Adrenal gland (tissue), 12 donors: ENCODE data around the gene CYP26B1. TPM values are rescaled to one million over a fixed set of nuclear protein-coding genes. Genes with fewer than 3 reads are reported as not detected.

ENCODE experiments used
- DNase-seq, 7 donors: peaks; one replicate each; pipeline ENCODE4 v3.0.0-alpha.2; 2019 to 2020
- H3K27ac ChIP-seq, 5 donors: fragments of 200-600 bp; sonication (generic) in 4 of 5; 1 replicate in 3 of 5; 2 replicates in 2 of 5; pipeline versions ENCODE4 v1.5.1 to v1.8.0; 2016 to 2020; ENCODE audit warnings: mild to moderate bottlenecking in 1 of 5
- H3K27me3 ChIP-seq: fragments of 200-600 bp; 2 replicates; pipeline ENCODE4 v1.8.0; 2021
- H3K36me3 ChIP-seq, 2 donors: fragments of 200-600 bp; replicated peaks in 1 of 2; 1 replicate in 1 of 2; 2 replicates in 1 of 2; pipeline versions ENCODE4 v1.5.1 to v1.8.0; 2018 to 2022
- H3K4me1 ChIP-seq, 2 donors: fragments of 200-600 bp; replicated peaks in 1 of 2; 1 replicate in 1 of 2; 2 replicates in 1 of 2; pipeline versions ENCODE4 v1.5.1 to v1.8.0; 2018 to 2021
- H3K4me3 ChIP-seq, 4 donors: fragments of 200-600 bp; sonication (generic) in 3 of 4; one replicate each; pipeline ENCODE4 v1.5.1; 2016 to 2018
- H3K9me3 ChIP-seq, 3 donors: fragments of 200-600 bp; sonication (generic) in 1 of 3; replicated peaks in 1 of 3; 1 replicate in 2 of 3; 2 replicates in 1 of 3; pipeline versions ENCODE4 v1.5.1 to v1.8.0; 2016 to 2021
- POLR2A ChIP-seq, 2 donors: fragments of 450-650 bp; IDR thresholded peaks; one replicate each; pipeline ENCODE4 v1.6.1; 2017; ENCODE audit warnings: antibody characterized with exemption in 2 of 2, mild to moderate bottlenecking in 2 of 2, moderate library complexity in 1 of 2
- WGBS, 4 donors: extraction: QIAGEN DNeasy Blood & Tissue Kit in 2 of 4; methylation state at CpG; one replicate each; pipeline versions ENCODE4 v1.1.5 to v1.1.7; 2013 to 2017; 5-methylcytosine and 5-hydroxymethylcytosine counted together
- intact Hi-C, 2 donors: fragments of 100-400 bp; cut with DNase I; formaldehyde crosslinking; loops; one replicate each; pipeline versions ENCODE4 v1.14.1 to v1.15.0; 2022 to 2023
- polyA plus RNA-seq, 3 donors: library from polyadenylated mRNA; stranded (reverse); fragments of 200-250 nt in 2 of 3; fragments of 350-450 nt in 1 of 3; fragmentation: Illumina TruSeq in 1 of 3; extraction: RNeasy Lipid Tissue Mini Kit (QIAGEN cat#74804) in 1 of 3; gene quantifications; one replicate each; pipeline ENCODE4 v1.2.3, GENCODE V29; 2013 to 2014
- total RNA-seq, 9 donors: library from RNA; depleted of rRNA in 4 of 9; stranded (reverse); fragments of >200 nt in 4 of 9; fragments of 120-200 nt in 1 of 9; fragmentation: NEBNext Ultra II Directional in 1 of 9; extraction: Animal tissue kit (Norgen Biotek cat#: 25700) in 1 of 9; gene quantifications; one replicate each; pipeline versions ENCODE4 v1.1.0 to v1.2.4, GENCODE V29; 2013 to 2023
- TF ChIP-seq, protein P1 (sequence below), 6 experiments: fragments of 450-650 bp in 4 of 6; fragments of 200-600 bp in 2 of 6; sonication (generic) in 1 of 6; IDR thresholded peaks; 1 replicate in 5 of 6; 2 replicates in 1 of 6; pipeline versions ENCODE4 v1.5.1 to v1.8.0; 2016 to 2021; ENCODE audit warnings: antibody characterized with exemption in 6 of 6, mild to moderate bottlenecking in 2 of 6, moderate library complexity in 1 of 6
- donor health status: healthy with polysubstance abuse.
- donor health status: Bipolar disorder and iron deficiency.
- donor health status: DM: yes; HTN: yes; CAD: no.
- donor health status: DM: no; HTN: no; CAD: no.
- donor health status: DM: no; HTN: no; CAD: no.
- donor health status: DM: yes; HTN: yes; CAD: no.

CYP26B1 gene
- total and polyA plus RNA-seq, 12 donors: 0.53 to 30.3 (median 10.7) TPM

DNA sequence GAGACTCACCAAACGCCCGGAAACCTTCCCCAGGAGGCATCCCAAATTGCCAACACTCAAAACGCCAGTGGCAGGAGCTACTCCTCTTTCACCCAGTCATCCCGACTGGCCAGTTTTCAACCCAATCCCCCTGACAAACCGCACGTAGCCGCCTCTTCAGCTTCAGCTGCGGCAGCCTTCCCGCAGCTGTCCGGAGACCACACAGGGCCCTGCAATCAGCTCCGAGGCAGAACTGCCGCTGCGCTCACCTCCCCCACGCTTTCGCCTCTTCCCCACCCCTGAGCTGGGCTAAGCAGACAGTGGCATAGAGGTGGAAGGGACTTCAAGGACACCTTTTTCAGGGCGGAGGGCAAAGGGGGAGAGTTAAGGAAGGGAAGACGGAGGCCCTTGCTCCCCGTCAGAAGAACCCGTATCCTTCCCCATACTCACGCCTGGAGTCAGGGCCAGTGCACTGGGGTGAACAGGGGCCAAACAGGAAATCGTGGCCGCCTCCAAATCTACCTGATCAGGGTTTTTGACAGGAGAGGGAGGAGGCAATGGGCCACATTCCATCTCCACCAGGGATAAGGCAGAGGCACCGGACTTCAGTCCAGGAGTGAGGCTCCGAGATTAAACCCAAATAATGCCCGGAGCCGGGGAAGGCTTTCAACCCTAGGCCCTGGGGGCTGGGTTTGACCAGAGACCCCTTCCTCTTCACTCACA, 16.9 kb downstream of the CYP26B1 start:
- TF ChIP-seq, protein P1, sequence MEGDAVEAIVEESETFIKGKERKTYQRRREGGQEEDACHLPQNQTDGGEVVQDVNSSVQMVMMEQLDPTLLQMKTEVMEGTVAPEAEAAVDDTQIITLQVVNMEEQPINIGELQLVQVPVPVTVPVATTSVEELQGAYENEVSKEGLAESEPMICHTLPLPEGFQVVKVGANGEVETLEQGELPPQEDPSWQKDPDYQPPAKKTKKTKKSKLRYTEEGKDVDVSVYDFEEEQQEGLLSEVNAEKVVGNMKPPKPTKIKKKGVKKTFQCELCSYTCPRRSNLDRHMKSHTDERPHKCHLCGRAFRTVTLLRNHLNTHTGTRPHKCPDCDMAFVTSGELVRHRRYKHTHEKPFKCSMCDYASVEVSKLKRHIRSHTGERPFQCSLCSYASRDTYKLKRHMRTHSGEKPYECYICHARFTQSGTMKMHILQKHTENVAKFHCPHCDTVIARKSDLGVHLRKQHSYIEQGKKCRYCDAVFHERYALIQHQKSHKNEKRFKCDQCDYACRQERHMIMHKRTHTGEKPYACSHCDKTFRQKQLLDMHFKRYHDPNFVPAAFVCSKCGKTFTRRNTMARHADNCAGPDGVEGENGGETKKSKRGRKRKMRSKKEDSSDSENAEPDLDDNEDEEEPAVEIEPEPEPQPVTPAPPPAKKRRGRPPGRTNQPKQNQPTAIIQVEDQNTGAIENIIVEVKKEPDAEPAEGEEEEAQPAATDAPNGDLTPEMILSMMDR (IDR thresholded peaks at IDR 0.05): no peak
- no peak for TF ChIP-seq POLR2A (IDR thresholded peaks at IDR 0.05)
- no peak overlapping the region for H3K27ac ChIP-seq
- DNase-seq: peak in 1 of 7 donors; percentile 6
- no peaks in the 10 kb centered on the region for H3K27me3 ChIP-seq
- peaks cover 0 to 3% of the 10 kb centered on the region in 2 donors for H3K36me3 ChIP-seq
- H3K4me1 ChIP-seq: no peaks in the 10 kb centered on the region
- no peaks in the 10 kb centered on the region for H3K9me3 ChIP-seq
- H3K4me3 ChIP-seq: no peak overlapping the region
- intact Hi-C loops: no loop called here
- WGBS, 4 donors: 68 to 81% (median 73%) methylated on average over 23 to 26 of the region's 26 CpGs

DNA sequence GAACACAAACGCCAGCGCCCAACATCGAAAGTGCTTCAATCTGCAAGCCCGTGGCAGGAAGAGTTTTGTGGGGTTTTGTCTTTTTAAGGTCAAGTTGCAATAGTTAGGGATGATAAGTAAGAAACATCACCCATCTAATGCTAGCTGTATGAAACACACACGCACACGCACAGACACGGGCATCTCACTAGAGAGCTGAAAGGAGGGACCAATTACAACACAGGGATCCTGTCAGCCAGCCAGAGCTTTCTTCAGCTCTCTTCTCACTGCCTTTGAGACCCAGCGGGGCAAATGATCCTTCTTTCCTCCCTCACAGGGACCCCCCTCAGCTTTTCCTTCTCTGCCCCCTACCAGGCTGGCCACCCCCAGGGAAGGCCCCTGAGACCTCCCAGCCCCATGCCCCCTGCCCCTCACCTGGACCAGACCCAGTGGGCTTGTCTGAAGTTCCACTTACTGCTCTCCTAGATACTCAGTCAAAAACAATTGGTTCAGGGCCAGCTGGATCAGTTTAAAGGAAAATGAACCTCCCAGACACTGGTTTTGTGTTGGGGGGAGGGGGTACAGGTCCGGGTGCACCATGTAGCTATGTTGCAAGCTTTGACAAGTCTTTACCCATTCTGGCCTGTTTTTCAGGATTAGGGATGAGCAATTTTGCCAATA, 17.9 kb downstream of the CYP26B1 start:
- Histone ChIP-seq H3K4me3 (no peak overlapping the region), H3K4me1 (no peaks in the 10 kb centered on the region), H3K9me3 (no peaks in the 10 kb centered on the region), H3K27ac (no peak overlapping the region), H3K27me3 (no peaks in the 10 kb centered on the region), H3K36me3 (peaks cover 0 to 3% of the 10 kb centered on the region in 2 donors)
- intact Hi-C loops: no loop called here
- 80 to 87% (median 84%) methylated on average over 9 of the region's 9 CpGs for WGBS, 4 donors
- TF ChIP-seq, protein P1 (IDR thresholded peaks at IDR 0.05): no peak
- no peak for TF ChIP-seq POLR2A (IDR thresholded peaks at IDR 0.05)
- DNase-seq: peak in 1 of 7 donors; percentile 14

DNA sequence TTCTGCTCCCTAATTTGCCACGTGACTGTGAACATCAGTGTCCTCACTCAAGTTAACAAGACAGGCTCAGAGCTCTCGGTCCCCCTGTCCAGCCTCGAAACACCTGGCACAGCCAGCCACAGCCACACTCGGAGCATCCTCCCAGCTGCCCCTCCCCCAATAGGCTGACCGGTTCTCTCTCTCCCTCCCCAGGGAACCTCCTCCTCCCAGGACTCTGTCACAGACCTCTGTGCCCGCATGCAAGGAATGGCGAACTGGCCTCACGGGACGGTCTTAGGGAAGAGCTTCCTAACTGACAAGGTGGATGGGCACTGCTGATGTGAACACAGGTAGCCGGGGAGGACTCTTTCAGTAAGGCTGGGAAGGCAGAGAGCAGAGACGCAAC, 18.8 kb downstream of the CYP26B1 start:
- H3K27me3 ChIP-seq: no peaks in the 10 kb centered on the region

More for the DNA sequence above, 18.8 kb downstream of the CYP26B1 start:
- 79 to 88% (median 82%) methylated on average over 8 to 11 of the region's 11 CpGs for WGBS, 4 donors
- peaks cover 0 to 3% of the 10 kb centered on the region in 2 donors for H3K36me3 ChIP-seq
- H3K27ac ChIP-seq: no peak overlapping the region
- intact Hi-C loops: no loop called here
- no peak overlapping the region for H3K4me3 ChIP-seq
- H3K4me1 ChIP-seq: no peaks in the 10 kb centered on the region
- TF ChIP-seq, protein P1 (IDR thresholded peaks at IDR 0.05): no peak
- TF ChIP-seq POLR2A (IDR thresholded peaks at IDR 0.05): no peak
- DNase-seq: peak in 1 of 7 donors; percentile 6
- no peaks in the 10 kb centered on the region for H3K9me3 ChIP-seq
